ENCODE results near the gene PROSER2.

The PROSER2 gene

GRCh38 chr10:11901833-11902475, 78.8 kb downstream of the PROSER2 start:
- no peak overlapping the region for H3K4me3 ChIP-seq (ENCODE audit: low read depth, low read length)
- DNase-seq (ENCODE audit: low read depth), result no peak
- no peak for TF ChIP-seq CTCF (IDR thresholded peaks at IDR 0.05; ENCODE audit: control insufficient read depth, extremely low read depth, insufficient read depth)

- TF ChIP-seq CTCF (IDR thresholded peaks at IDR 0.05; ENCODE audit: control insufficient read depth, extremely low read depth, insufficient read depth), result no peak
- DNase-seq (ENCODE audit: low read depth), result no peak
- H3K4me3 ChIP-seq (ENCODE audit: low read depth, low read length), result no peak overlapping the region
Observed at GRCh38 chr10:11902646-11903045, 79.5 kb downstream of the PROSER2 start.

GRCh38 chr10:11906714-11907113, 83.6 kb downstream of the PROSER2 start:
- no peak for DNase-seq (ENCODE audit: low read depth)
- no peak for TF ChIP-seq CTCF (IDR thresholded peaks at IDR 0.05; ENCODE audit: control insufficient read depth, extremely low read depth, insufficient read depth)

GRCh38 chr10:11907914-11908313, 84.8 kb downstream of the PROSER2 start:
- TF ChIP-seq CTCF (IDR thresholded peaks at IDR 0.05; ENCODE audit: control insufficient read depth, extremely low read depth, insufficient read depth), result no peak
- no peak for DNase-seq (ENCODE audit: low read depth)
- no peak overlapping the region for H3K4me3 ChIP-seq (ENCODE audit: low read depth, low read length)

More at GRCh38 chr10:11906714-11907113, 83.6 kb downstream of the PROSER2 start:
- H3K4me3 ChIP-seq (ENCODE audit: low read depth, low read length), result no peak overlapping the region

GRCh38 chr10:11908536-11908935, 85.4 kb downstream of the PROSER2 start:
- no peak for DNase-seq (ENCODE audit: low read depth)
- no peak overlapping the region for H3K4me3 ChIP-seq (ENCODE audit: low read depth, low read length)
- no peak for TF ChIP-seq CTCF (IDR thresholded peaks at IDR 0.05; ENCODE audit: control insufficient read depth, extremely low read depth, insufficient read depth)

GRCh38 chr10:11908991-11909390, 85.8 kb downstream of the PROSER2 start:
- no peak for TF ChIP-seq CTCF (IDR thresholded peaks at IDR 0.05; ENCODE audit: control insufficient read depth, extremely low read depth, insufficient read depth)
- no peak overlapping the region for H3K4me3 ChIP-seq (ENCODE audit: low read depth, low read length)
- no peak for DNase-seq (ENCODE audit: low read depth)

GRCh38 chr10:11909618-11910017, 86.5 kb downstream of the PROSER2 start:
- DNase-seq (ENCODE audit: low read depth), result no peak
- no peak for TF ChIP-seq CTCF (IDR thresholded peaks at IDR 0.05; ENCODE audit: control insufficient read depth, extremely low read depth, insufficient read depth)
- no peak overlapping the region for H3K4me3 ChIP-seq (ENCODE audit: low read depth, low read length)

All from LNCaP clone FGC (cell line).